Nephron progenitor cell (in vitro differentiated cells): Measurements from ENCODE around the gene ARPC5L.

Experiments used
- DNase-seq: peaks from one replicate; pipeline ENCODE4 v3.0.0; 2021
- H3K27ac Mint-ChIP-seq: 2 replicates; pipeline ENCODE4 v1.8.0; 2021; ENCODE audit warnings: mild to moderate bottlenecking, moderate library complexity, mixed read lengths
- H3K27me3 Mint-ChIP-seq: 2 replicates; pipeline ENCODE4 v1.8.0; 2021; ENCODE audit warnings: mild to moderate bottlenecking, low read depth, mixed read lengths; ENCODE audit not compliant: poor library complexity
- H3K36me3 Mint-ChIP-seq: 2 replicates; pipeline ENCODE4 v1.8.0; 2021; ENCODE audit warnings: low read depth, mixed read lengths
- H3K4me1 Mint-ChIP-seq: 2 replicates; pipeline ENCODE4 v1.8.0; 2021; ENCODE audit warnings: mixed read lengths
- H3K4me3 Mint-ChIP-seq: 2 replicates; pipeline ENCODE4 v1.8.0; 2021; ENCODE audit warnings: mild to moderate bottlenecking, moderate library complexity, mixed read lengths
- H3K9me3 Mint-ChIP-seq: 2 replicates; pipeline ENCODE4 v1.8.0; 2021; ENCODE audit warnings: mild to moderate bottlenecking, moderate library complexity, mixed read lengths
- CTCF ChIP-seq: fragments of 200-600 bp; sonication (generic); IDR thresholded peaks from 2 replicates; pipeline ENCODE4 v1.5.0; 2021; ENCODE audit warnings: antibody characterized with exemption

Gene ARPC5L

GRCh38 chr9:124889006-124889405 is 27.1 kb downstream of the ARPC5L start:
- Mint-ChIP-seq H3K4me3 (no peak overlapping the region), H3K27ac (no peak overlapping the region)

GRCh38 chr9:124890179-124890578 is 28.2 kb downstream of the ARPC5L start:
- H3K9me3 Mint-ChIP-seq = no peaks in the 10 kb centered on the region

More at GRCh38 chr9:124889006-124889405, 27.1 kb downstream of the ARPC5L start:
- no peak for TF ChIP-seq CTCF
- no peaks in the 10 kb centered on the region for H3K9me3 Mint-ChIP-seq
- peaks cover 4% of the 10 kb centered on the region for H3K4me1 Mint-ChIP-seq
- H3K27me3 Mint-ChIP-seq = no peaks in the 10 kb centered on the region
- no peak for DNase-seq
- H3K36me3 Mint-ChIP-seq = peaks cover 27% of the 10 kb centered on the region

GRCh38 chr9:124894035-124894740 is 32.3 kb downstream of the ARPC5L start:
- no peaks in the 10 kb centered on the region for H3K9me3 Mint-ChIP-seq
- no peak for DNase-seq
- H3K27me3 Mint-ChIP-seq = no peaks in the 10 kb centered on the region
- peaks cover 4% of the 10 kb centered on the region for H3K4me1 Mint-ChIP-seq
- peak overlapping the region; percentile 77 for H3K27ac Mint-ChIP-seq
- TF ChIP-seq CTCF = no peak
- peaks cover 45% of the 10 kb centered on the region for H3K36me3 Mint-ChIP-seq
- H3K4me3 Mint-ChIP-seq = no peak overlapping the region

More at GRCh38 chr9:124890179-124890578, 28.2 kb downstream of the ARPC5L start:
- Mint-ChIP-seq H3K4me3 (no peak overlapping the region), H3K4me1 (peaks cover 4% of the 10 kb centered on the region), H3K27ac (no peak overlapping the region), H3K27me3 (no peaks in the 10 kb centered on the region), H3K36me3 (peaks cover 21% of the 10 kb centered on the region)
- no peak for TF ChIP-seq CTCF
- no peak for DNase-seq

- Mint-ChIP-seq H3K27me3 (no peaks in the 10 kb centered on the region), H3K4me1 (peaks cover under 1% of the 10 kb centered on the region), H3K27ac (peak overlapping the region; percentile 27), H3K4me3 (no peak overlapping the region), H3K9me3 (no peaks in the 10 kb centered on the region), H3K36me3 (peaks cover 44% of the 10 kb centered on the region)
- peak; percentile 29 for TF ChIP-seq CTCF
- no peak for DNase-seq
Observed at GRCh38 chr9:124894741-124895170, 32.8 kb downstream of the ARPC5L start.

- H3K27me3 Mint-ChIP-seq = no peaks in the 10 kb centered on the region
- H3K27ac Mint-ChIP-seq = peak overlapping the region; percentile 46
- peaks cover 37% of the 10 kb centered on the region for H3K36me3 Mint-ChIP-seq
- H3K4me3 Mint-ChIP-seq = no peak overlapping the region
- no peak for DNase-seq
- H3K9me3 Mint-ChIP-seq = no peaks in the 10 kb centered on the region
- H3K4me1 Mint-ChIP-seq = no peaks in the 10 kb centered on the region
- TF ChIP-seq CTCF = no peak
Observed at GRCh38 chr9:124897570-124898460, 35.9 kb downstream of the ARPC5L start.
